GM19023 (cell line): ENCODE data around the gene IL1RL1.

Experiments used
- ATAC-seq: cut with Tn5 transposase; IDR thresholded peaks from one replicate; pipeline ENCODE4 v1.9.1; 2021; ENCODE audit warnings: mild to moderate bottlenecking, moderate library complexity; ENCODE audit not compliant: unreplicated experiment

The IL1RL1 gene

GRCh38 chr2:102334486-102334885 is 23.1 kb downstream of the IL1RL1 start:
- ATAC-seq = no peak

GRCh38 chr2:102335871-102336366 is 24.6 kb downstream of the IL1RL1 start:
- ATAC-seq = no peak

DNA sequence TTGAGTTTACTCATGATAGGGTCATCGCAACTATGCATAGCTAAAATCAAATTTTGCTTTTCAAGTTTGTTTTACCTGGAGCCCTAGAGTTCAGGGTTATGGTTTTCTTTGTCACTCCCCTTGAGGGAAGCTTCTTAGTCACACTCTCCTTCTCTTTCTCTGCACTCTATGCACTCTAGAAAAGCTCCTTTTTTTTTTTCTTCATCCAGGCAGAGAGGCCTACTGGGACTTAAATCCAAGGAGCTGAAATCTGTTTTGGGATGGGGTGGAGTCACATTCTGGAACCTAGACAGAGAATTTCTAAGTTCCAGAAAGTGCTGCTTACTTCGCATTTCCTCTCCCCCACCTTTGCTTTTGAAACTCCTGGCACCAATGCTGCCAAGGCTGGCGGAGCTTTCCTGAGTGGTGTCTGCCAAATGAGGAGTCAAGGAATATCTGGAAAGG is 25.2 kb downstream of the IL1RL1 start:
- no peak for ATAC-seq

DNA sequence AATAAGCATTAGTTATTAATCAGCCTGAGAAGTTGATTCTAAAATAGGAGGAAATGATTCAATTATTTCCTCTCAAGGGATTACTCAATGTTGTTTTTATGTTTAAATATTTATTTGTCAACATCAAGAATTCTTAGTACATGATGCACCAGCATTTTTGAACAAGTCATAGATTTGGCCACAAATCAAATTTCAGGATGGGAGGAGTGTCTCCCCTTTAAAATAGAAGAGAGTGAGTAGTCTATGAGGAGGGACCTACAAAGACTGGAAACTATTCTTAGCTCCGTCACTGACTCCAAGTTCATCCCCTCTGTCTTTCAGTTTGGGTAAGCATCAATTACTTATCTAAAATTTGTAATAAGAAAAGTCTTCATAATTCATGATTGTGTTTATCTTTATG is 25.6 kb downstream of the IL1RL1 start:
- ATAC-seq = no peak

DNA sequence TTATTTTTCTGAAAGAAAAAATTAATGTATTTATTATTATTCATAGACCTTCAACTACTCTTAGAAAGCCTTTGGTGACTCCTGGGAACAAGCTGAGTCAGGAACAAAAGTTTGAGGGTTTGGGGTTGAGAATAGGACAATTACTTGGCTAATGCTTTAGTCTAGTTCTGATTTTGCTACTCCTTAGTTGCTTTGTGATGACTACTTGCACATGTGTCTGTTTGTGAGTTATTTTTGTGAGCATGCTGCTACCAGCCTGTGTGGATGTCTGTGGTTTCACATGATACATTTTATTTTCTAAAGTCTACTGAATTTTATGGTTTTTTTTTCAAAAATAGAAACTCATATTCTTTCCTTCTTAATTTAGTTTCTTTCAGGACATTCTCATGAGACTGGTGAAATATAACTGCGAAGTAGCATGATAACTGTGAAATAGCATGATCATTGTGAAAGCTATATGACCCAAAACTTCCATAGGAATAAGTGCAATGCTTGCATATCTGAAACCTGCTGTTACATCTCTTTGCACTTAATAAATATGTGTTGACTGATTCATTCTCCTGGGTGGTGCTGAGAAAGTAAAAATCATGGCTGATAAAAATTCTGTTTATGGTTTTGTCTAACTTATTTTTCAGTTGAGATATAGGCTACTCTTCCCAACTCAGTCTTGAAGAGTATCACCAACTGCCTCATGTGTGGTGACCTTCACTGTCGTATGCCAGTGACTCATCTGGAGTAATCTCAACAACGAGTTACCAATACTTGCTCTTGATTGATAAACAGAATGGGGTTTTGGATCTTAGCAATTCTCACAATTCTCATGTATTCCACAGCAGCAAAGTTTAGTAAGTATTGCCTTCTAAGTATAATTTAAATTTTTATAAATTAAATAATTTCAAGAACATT is 26.4 kb downstream of the IL1RL1 start:
- no peak for ATAC-seq

- ATAC-seq = no peak
These were observed 29.4 kb downstream of the IL1RL1 start for GRCh38 chr2:102340778-102341177.

- no peak for ATAC-seq
These were observed 31.5 kb downstream of the IL1RL1 start for GRCh38 chr2:102342888-102343287.

GRCh38 chr2:102344397-102344796 is 33.0 kb downstream of the IL1RL1 start:
- no peak for ATAC-seq

- no peak for ATAC-seq
These were observed 34.1 kb downstream of the IL1RL1 start for GRCh38 chr2:102345329-102345920.

- no peak for ATAC-seq
These were observed 35.2 kb downstream of the IL1RL1 start for GRCh38 chr2:102346381-102347130.

DNA sequence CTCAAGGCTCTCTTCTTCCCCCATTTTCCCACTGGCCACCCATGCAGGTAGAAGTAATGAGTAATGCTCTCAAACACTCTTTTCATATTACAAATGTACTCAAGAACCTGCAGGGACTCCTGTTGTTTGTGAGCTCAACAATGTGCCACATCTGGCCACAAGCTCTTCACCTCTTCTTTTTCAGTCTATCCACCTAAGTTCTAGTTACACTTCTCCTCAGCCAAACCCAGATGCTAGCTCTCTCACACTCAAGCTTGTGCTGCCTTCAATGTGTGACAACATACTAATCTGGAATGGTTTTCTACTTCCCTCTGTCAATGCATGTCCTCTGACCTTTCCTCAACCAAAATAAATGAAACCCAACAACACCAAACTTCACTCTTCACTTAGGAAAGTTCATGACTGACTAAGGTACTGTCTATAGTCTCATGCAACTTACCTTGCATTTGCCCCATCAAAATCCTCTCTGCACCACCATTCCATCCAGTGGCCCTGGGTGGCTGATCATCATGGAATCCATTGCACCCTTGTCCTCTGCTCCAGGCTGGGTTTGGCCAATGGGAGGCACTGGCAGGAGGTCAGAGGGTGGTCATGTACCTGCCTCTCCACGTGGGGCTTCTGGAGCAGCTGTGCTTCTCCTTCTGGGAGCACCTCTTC is 38.9 kb downstream of the IL1RL1 start:
- ATAC-seq = no peak

- ATAC-seq = peak; percentile 94
These were observed 44.4 kb downstream of the IL1RL1 start, which contains the start of gene IL18R1 for GRCh38 chr2:102355526-102356380. Gene IL18R1, plus strand, starts transcription at chr2:102355796. Its CDS starts 6,865 bp downstream, at chr2:102362661.

DNA sequence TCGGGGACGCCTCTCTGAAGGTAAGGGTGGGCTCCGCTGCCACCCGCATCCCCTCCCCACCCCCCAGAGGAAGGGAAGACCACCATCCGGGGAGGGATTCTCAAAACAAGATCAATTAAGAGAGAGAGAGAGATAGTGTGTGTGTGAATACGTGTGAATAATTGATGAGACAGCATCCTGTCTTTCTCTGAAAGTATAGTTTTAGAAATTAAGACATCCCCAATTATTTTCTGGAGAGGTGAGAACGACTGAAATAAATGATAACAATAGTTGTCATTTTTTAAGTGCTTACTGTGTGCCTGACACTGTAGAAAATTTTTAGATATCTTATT is 45.0 kb downstream of the IL1RL1 start:
- ATAC-seq = no peak

- no peak for ATAC-seq
These were observed 45.4 kb downstream of the IL1RL1 start for GRCh38 chr2:102356741-102357140.

GRCh38 chr2:102357937-102358336 is 46.6 kb downstream of the IL1RL1 start:
- ATAC-seq = no peak

DNA sequence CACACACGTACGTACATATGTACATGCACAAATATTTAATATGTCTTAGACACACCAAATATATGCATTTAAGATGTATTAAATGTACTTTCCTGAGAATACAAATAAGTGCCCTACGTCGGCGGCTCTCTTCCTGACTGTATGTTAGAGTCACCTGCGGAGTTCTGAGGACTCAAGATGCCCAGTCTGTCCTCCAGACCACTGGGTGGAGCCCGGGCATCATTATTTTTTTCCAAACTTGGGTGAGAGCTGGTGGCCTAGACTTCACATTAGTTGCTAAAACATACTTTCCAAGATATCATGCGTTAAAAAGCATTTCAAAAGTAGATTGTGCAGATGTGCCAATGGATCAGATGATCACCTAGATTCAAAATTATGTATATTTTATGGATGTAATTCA is 47.1 kb downstream of the IL1RL1 start:
- ATAC-seq = no peak

GRCh38 chr2:102359527-102359926 is 48.2 kb downstream of the IL1RL1 start:
- no peak for ATAC-seq

GRCh38 chr2:102361632-102362241 is 50.4 kb downstream of the IL1RL1 start:
- no peak for ATAC-seq

DNA sequence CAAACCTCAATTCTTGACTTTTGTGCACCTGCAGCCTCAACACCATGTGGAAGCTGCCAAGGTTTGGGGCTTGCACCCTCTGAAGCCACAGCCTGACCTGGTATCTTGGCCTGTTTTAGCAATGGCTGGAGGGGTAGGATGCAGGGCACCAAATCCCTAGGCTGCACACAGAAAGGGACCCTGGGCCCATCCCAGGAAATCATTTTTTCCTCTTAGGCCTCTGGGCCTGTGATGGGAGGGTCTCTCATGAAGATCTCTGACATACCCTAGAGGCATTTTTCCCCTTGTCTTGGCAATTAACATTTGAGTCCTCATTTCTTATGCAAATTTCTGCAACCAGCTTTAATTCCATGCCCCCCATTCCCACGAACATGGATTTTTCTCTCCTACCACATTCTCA is 54.4 kb downstream of the IL1RL1 start:
- no peak for ATAC-seq
